GM18526 (cell line): ENCODE data around the gene CCDC141.

Experiments used
- POLR2A ChIP-seq: IDR thresholded peaks from 3 replicates; pipeline ENCODE4 v1.6.1; 2011; ENCODE audit not compliant: insufficient read length; ENCODE audit errors: extremely low read depth

CCDC141 gene

DNA sequence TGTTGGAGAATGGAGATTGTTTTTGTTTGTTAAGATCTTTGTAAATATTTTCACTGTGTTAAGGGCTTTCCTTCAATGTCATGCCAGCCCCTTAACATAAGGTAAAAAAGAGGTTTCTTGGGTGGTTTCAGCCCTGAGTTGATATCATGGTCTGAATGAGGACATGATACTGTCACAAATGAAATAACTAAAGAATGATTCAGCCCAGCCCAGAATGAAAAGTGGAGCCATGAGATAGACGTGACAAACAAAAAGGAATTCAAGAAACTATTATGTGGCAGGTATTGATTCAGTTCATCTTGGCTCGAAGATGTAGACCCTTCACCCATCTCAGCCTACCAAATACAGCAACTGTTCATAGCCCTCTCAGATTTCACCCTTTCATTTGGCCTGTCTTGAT is 154.1 kb downstream of the CCDC141 start:
- TF ChIP-seq POLR2A: no peak

DNA sequence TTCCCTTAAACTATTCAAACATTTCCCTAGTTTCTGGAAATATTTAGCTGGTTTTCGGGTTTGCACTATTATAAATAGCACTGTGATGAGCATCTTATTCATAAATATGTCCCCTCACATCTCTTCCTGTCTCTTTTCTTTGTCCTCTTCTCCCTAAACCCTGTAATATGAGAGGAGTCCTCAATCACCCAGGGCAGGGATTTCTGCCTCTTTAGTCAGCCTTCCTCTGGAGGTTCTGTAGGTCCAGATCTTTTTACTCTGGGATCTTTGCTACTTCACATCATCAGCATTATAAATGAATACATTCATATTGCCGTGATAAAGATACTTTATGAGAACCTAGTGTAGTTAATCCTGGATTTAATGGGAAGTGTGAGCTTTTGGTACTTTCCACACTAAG is 154.8 kb downstream of the CCDC141 start:
- TF ChIP-seq POLR2A: no peak

DNA sequence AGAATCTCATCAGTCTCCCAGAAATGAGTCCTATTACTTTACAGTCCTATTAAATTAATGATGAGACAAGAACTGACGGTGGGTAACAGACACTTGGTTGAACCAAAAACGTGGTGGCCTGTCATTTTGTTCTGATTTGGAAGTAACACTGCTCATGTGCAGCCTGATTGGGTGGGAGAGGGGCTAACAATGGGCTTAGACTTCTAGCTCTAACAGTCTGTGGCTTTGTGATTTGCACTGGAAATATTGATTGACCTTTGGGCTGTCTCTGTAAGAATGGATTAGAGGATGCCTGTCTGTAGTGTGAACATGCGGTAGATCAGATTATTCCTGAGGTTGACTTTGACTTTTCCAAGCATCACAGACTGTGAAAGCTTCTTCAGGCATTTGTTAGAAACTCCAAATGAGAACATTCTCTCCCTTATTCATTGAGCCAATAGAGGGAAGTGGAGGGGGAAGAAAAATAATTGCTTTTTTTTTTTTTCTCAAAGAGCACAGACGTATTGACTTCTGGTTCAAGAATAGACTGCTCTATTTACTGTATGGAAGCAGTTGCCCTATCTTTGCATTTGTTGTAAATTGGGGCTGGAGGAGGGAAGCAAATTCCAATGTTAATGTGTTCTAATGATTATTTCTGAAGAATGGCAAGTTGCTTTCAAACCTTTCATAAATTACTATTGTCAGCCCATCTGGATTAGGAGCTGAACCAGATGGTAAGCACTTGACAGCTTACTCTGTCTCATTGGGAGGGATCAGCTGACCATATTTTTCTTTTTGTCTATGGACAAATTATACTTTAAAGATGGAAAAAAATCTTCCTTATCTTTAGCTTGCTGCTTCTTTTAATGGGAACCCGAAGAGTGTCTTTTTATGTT is 156.9 kb downstream of the CCDC141 start:
- TF ChIP-seq POLR2A: no peak

DNA sequence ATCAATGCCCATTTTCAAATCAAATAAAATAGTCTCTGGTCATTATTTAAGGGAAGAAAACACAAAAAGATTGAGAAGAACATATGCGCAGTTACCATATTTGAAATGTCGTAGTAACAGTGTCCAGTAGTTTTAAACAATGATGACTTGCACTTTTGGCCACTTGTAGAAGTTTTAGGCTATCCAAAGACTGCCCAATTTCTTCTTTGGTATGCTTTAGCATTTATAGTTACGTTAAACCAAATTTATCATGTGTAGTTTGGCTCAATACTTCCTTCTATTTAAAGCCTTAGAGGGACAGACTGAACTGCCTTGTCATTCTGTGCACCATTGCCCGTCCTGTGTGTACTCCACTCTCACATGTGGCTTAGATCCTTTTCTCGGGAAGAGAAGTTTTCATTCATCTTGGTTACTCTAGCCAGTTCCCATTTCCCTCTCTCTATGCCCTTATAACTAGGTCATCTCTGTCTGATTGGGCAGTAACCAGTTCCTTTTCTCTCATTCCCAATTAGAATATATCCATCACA is 157.9 kb downstream of the CCDC141 start:
- TF ChIP-seq POLR2A: no peak

GRCh38 chr2:178891265-178891958 is 158.5 kb downstream of the CCDC141 start:
- TF ChIP-seq POLR2A: no peak

DNA sequence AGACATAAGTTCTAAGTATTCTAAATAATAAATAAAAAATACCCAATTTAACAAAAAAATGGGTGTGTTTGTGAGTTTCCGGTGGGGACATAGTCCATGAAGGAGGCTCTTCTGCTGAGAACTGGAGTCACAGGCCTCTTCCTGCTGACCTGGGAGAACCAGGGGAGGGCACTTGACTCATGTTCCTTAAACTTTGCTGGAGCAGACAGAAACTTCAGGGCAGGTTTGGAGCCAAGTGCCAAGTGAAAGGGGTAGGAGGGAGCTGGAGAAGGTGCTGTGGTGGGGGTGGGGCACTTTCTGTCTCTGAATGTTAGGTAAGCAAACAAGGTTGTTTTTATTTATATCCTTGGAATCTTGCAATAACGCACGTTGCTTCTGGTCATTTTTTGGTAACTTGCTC is 163.9 kb downstream of the CCDC141 start:
- TF ChIP-seq POLR2A: no peak

GRCh38 chr2:178884440-178884839 is 165.5 kb downstream of the CCDC141 start:
- no peak for TF ChIP-seq POLR2A

- TF ChIP-seq POLR2A: no peak
Measured at GRCh38 chr2:178882666-178883440, 167.1 kb downstream of the CCDC141 start.

DNA sequence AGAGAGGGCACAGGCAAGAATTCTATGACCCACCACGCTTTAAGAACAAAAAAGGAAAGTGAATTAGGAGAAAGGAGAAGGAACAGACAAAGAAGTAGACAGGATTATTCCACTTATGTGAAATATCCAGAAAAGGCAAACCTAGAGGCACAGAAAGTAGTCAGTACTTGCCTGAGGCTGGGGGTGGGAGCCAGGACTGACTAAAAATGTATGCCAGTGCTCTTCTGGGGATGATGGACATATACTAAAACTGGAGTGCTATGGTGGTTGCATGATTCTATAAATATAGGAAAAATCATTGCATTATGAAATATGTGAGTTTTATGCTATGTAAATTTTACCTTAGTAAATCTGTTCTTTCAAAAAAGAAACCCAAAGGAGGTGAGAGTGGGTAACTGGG is 168.9 kb downstream of the CCDC141 start:
- no peak for TF ChIP-seq POLR2A

- no peak for TF ChIP-seq POLR2A
Measured at GRCh38 chr2:178880257-178880656, 169.7 kb downstream of the CCDC141 start.

GRCh38 chr2:178877874-178878273 is 172.1 kb downstream of the CCDC141 start:
- no peak for TF ChIP-seq POLR2A

- TF ChIP-seq POLR2A: no peak
Measured at GRCh38 chr2:178874529-178875240, 175.3 kb downstream of the CCDC141 start.

- TF ChIP-seq POLR2A: no peak
Measured at GRCh38 chr2:178873912-178874311, 176.0 kb downstream of the CCDC141 start.

DNA sequence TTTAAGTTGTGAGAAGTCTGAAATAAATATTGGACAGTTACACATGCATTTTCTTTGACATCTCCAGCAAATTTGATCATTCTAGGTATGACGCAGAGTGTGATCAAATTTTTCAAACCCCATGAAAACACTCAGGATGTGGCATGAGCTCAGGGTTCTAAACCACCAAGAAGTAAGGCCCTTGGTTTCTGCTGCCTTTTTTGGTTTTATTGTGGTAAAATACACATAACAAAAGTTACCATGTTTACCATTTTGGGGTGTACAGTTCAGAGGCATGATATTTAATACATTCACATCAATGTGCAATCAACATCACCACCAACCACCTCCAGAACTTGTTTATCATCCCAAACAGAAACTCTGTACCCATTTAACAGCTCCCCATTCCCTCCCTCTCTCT is 178.4 kb downstream of the CCDC141 start:
- no peak for TF ChIP-seq POLR2A

- TF ChIP-seq POLR2A: no peak
Measured at GRCh38 chr2:178870703-178871102, 179.2 kb downstream of the CCDC141 start.

DNA sequence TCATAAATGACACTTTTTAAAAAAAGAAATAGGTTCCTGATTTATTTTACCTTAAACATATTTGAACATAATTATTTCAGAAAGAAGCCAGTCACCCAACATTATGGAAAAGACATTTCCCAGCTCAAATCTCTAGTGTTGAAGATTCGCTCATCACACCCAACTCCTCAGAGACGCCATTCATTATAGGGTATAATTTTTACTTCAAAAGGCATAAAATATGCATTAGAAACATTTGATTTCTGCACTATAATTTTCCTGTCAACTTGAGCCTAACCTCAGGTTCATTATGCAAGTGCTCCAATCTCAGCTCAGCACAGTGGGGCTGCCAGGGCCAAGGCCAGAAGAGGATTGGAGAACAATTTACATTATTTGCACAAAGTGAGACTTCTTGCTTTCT is 183.9 kb downstream of the CCDC141 start:
- TF ChIP-seq POLR2A: no peak
